ENCODE data around the gene CSNK2A1. TPM values are rescaled to one million over a fixed set of nuclear protein-coding genes. Genes with fewer than 3 reads are reported as not detected.
A peak's percentile ranks its signal among the peaks of the same experiment; 100 is the strongest.

The CSNK2A1 gene
- total RNA-seq, 1 donor from 2014 or later, result 91.6 TPM

DNA sequence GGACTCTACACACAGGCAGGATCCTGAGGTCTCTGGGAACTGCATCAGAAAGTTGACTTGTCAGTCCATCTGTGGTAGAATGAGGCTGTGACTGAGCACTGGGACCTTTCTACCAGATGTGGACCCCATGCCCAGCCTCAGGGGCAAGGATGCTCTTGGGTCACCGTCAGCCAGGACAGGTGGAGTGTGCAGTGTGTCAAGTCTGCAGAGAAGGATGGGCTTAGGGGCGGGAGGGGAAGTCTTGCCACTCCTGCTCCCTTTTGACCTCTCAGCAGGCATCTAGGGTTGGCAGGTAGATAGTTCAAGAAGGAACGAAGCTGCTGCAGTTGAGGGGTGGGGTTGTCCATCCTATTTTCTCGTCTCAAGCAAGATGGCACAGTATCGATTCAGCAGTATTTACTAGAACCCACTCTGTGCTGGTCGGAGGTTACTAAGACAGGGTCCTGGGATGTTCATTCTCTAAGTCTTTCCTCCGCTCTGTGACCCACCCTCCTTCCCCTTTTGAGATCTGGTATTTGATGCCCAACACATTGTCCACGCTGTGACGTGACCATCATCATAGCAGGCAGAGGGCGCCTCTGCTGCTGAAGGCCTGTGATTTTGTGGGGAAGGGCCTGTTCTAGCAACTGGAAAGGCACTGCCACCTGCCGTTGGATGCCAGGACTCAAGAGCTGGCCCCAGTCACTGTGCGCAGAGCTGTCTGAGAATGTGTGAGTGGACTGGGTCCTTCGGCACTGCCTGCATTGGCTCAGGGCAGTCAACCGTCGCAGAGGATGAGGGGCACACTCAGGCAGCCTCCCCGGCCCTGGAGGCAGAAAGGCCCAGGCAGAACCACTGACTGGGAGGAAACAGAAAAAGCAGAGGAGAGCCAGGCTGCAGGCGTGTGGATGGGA is 112.3 kb downstream of the CSNK2A1 start:
- peak; percentile 62 for DNase-seq (ENCODE audit: low spot score)

- no peak for DNase-seq (ENCODE audit: low spot score)
These were observed 113.2 kb downstream of the CSNK2A1 start for GRCh38 chr20:430091-430999.

DNA sequence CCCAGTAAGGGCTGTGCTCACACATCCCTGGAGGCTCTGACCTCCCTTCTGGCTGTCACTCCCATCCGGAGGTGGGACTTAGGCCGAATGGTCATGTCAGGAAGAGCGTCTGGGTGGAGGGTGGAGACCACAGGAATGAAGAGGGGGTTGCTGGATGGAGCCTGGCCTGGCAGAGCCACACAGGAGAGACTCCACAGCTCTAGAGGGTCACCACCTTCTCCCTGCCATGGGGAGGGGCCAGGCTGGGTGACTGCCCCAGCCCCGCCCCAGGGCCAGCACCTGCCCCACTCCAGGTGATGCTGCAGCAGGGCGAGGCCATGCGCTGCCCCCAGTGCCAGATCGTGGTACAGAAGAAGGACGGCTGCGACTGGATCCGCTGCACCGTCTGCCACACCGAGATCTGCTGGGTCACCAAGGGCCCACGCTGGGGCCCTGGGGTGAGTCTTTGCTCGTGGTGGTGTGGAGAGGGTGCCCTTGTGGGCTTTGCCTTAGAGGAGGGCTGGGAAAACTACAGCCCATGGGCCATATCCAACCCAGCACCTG is 114.9 kb downstream of the CSNK2A1 start:
- DNase-seq (ENCODE audit: low spot score), result no peak

GRCh38 chr20:427849-428657 is 115.5 kb downstream of the CSNK2A1 start:
- no peak for DNase-seq (ENCODE audit: low spot score)

DNA sequence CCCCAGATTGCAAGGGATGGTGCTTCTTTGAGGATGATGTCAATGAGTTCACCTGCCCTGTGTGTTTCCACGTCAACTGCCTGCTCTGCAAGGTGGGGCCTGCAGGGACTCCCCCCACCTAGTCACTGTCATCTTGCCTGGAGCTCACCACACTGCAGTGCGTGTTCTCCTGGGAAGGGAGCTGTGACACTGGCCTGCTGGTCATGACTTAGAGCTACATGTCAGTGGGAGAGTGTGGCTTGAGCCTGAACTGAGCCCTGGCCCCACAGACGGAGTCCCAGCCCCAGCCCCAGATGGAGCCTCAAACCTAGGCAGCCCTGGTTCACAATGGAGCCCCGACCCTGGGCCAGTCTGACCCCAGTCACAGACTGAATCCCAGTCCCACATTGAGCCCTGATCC is 116.2 kb downstream of the CSNK2A1 start:
- DNase-seq (ENCODE audit: low spot score), result no peak

GRCh38 chr20:426566-426965 is 117.0 kb downstream of the CSNK2A1 start:
- DNase-seq (ENCODE audit: low spot score), result no peak

Other genes starting within 250 kb of the CSNK2A1 start
- gene ZCCHC3, start 246.2 kb downstream of the CSNK2A1 start, total RNA-seq, result 16.7 TPM
- 17.5 TPM for gene SOX12, start 218.2 kb downstream of the CSNK2A1 start, total RNA-seq
- gene NRSN2, start 196.7 kb downstream of the CSNK2A1 start, total RNA-seq, result 30.5 TPM
- gene TRIB3, start 163.0 kb downstream of the CSNK2A1 start, total RNA-seq, result 13.6 TPM
- 133 TPM for gene RBCK1, start 135.5 kb downstream of the CSNK2A1 start, total RNA-seq
- gene TBC1D20, start 81.3 kb downstream of the CSNK2A1 start, total RNA-seq, result 36.9 TPM
- 0.37 TPM for gene TCF15, start 66.5 kb upstream of the CSNK2A1 start, total RNA-seq
- 18.5 TPM for gene SRXN1, start 109.4 kb upstream of the CSNK2A1 start, total RNA-seq
- not detected for gene SCRT2, start 132.0 kb upstream of the CSNK2A1 start, total RNA-seq
- gene SLC52A3, start 224.7 kb upstream of the CSNK2A1 start, total RNA-seq, result 7.5 TPM